A549 (cell line): Measurements from ENCODE around the gene RPTOR. TPM values are rescaled to one million over a fixed set of nuclear protein-coding genes. Genes with fewer than 3 reads are reported as not detected.

Experiments used
- ATAC-seq, 2 experiments: fragments of 200-7000 bp in 1 of 2; fragments of >200 bp in 1 of 2; cut with Nextera tagmentation in 1 of 2; cut with Tn5 transposase in 1 of 2; 3 replicates each; pipeline versions ENCODE4 v1.8.0 to v1.9.1; 2018 to 2020; ENCODE audit warnings: mild to moderate bottlenecking in 1 of 2, moderate library complexity in 1 of 2
- CTCF ChIA-PET: fragments of 300-600 bp; sonication (Branson Sonifier 250); formaldehyde crosslinking; extraction: SDS; loops from one replicate; lab custom pipeline; 2021; ENCODE audit warnings: antibody characterized with exemption, inconsistent platforms; lab: Yijun Ruan, JAX
- POLR2A ChIA-PET: fragments of 350-600 bp; formaldehyde crosslinking; extraction: SDS; loops from one replicate; lab custom pipeline; 2021; ENCODE audit warnings: antibody characterized with exemption, inconsistent platforms; lab: Yijun Ruan, JAX
- DNase-seq, 2 experiments: peaks; one replicate each; pipeline versions ENCODE4 v3.0.0 to v3.0.0-alpha.2; 2011 to 2016; ENCODE audit warnings: low read depth in 1 of 2, low spot score in 1 of 2
- FAIRE-seq: peaks from 2 replicates; lab custom pipeline; 2011; peaks lifted over from hg19 to GRCh38; lab: Jason Lieb, UNC
- H3K27ac ChIP-seq, 2 experiments: fragments of >200 bp; sonication (Bioruptor Twin); formaldehyde crosslinking; 3 replicates each; pipeline ENCODE4 v1.5.1; 2016 to 2017
- H3K4me1 ChIP-seq: fragments of >200 bp; sonication (Bioruptor Twin); formaldehyde crosslinking; 3 replicates; pipeline ENCODE4 v1.6.1; 2016
- H3K4me2 ChIP-seq: fragments of >200 bp; sonication (Bioruptor Twin); formaldehyde crosslinking; 3 replicates; pipeline ENCODE4 v1.6.1; 2016
- H3K4me3 ChIP-seq: fragments of >200 bp; sonication (Bioruptor Twin); formaldehyde crosslinking; 3 replicates; pipeline ENCODE4 v1.5.1; 2016
- H3K9me3 ChIP-seq: fragments of >200 bp; sonication (Bioruptor Twin); formaldehyde crosslinking; 3 replicates; pipeline ENCODE4 v1.6.1; 2016
- BHLHE40 ChIP-seq: IDR thresholded peaks from 2 replicates; pipeline ENCODE4 v1.6.1; 2012; ENCODE audit warnings: low read depth, low read length, inconsistent platforms
- CBX2 ChIP-seq: fragments of 200-600 bp; sonication (generic); IDR thresholded peaks from 2 replicates; pipeline ENCODE4 v1.6.1; 2016; ENCODE audit warnings: low read depth, mild to moderate bottlenecking, borderline replicate concordance
- EHMT2 ChIP-seq: fragments of 200-600 bp; sonication (generic); IDR thresholded peaks from 2 replicates; pipeline ENCODE4 v1.6.1; 2016; ENCODE audit warnings: antibody characterized with exemption, low read depth, mild to moderate bottlenecking, moderate library complexity
- FOXS1 ChIP-seq: fragments of 250-450 bp; sonication (Bioruptor Pico); IDR thresholded peaks from 2 replicates; pipeline ENCODE4 v1.5.0; 2020; ENCODE audit warnings: mild to moderate bottlenecking, moderate library complexity
- HOXB5 ChIP-seq: fragments of 250-450 bp; sonication (Bioruptor Pico); IDR thresholded peaks from 2 replicates; pipeline ENCODE4 v1.5.0; 2020; ENCODE audit warnings: mild to moderate bottlenecking, moderate library complexity
- JUN ChIP-seq, 2 experiments: fragments of >200 bp; sonication (Bioruptor Twin); formaldehyde crosslinking; IDR thresholded peaks; 2 replicates in 1 of 2; 3 replicates in 1 of 2; pipeline ENCODE4 v1.6.1; 2016 to 2017
- MAZ ChIP-seq: fragments of 150-350 bp; IDR thresholded peaks from 2 replicates; pipeline ENCODE4 v1.6.1; 2014; ENCODE audit warnings: antibody characterized with exemption, low read depth, low read length, borderline replicate concordance
- MYC ChIP-seq: IDR thresholded peaks from 2 replicates; pipeline ENCODE4 v1.6.1; 2012; ENCODE audit warnings: mild to moderate bottlenecking, inconsistent platforms, low read length, improper control_type of control experiment, borderline replicate concordance
- NPAS2 ChIP-seq: fragments of 250-450 bp; sonication (Bioruptor Pico); IDR thresholded peaks from 2 replicates; pipeline ENCODE4 v1.8.0; 2022; ENCODE audit warnings: mild to moderate bottlenecking, moderate library complexity, borderline replicate concordance
- PHF8 ChIP-seq: fragments of 200-600 bp; sonication (generic); IDR thresholded peaks from 2 replicates; pipeline ENCODE4 v1.6.1; 2016; ENCODE audit warnings: low read depth, mild to moderate bottlenecking, antibody characterized with exemption, moderate library complexity, borderline replicate concordance
- POLR2AphosphoS2 ChIP-seq: conservative IDR thresholded peaks from 2 replicates; pipeline ENCODE4 v1.6.1; 2012; ENCODE audit warnings: low read length, improper control_type of control experiment, inconsistent platforms
- RFX5 ChIP-seq: fragments of 450-650 bp; IDR thresholded peaks from 2 replicates; pipeline ENCODE4 v1.7.1; 2014; ENCODE audit warnings: antibody characterized with exemption, mild to moderate bottlenecking, moderate library complexity
- RNF2 ChIP-seq: fragments of 200-600 bp; sonication (generic); IDR thresholded peaks from 2 replicates; pipeline ENCODE4 v1.6.1; 2016; ENCODE audit warnings: low read depth, mild to moderate bottlenecking, antibody characterized with exemption, moderate library complexity, borderline replicate concordance
- ZC3H11A ChIP-seq: fragments of 450-650 bp; IDR thresholded peaks from 2 replicates; pipeline ENCODE4 v1.6.1; 2014; ENCODE audit warnings: antibody characterized with exemption, mild to moderate bottlenecking
- ZNF302 ChIP-seq: fragments of 250-450 bp; sonication (Bioruptor Pico); IDR thresholded peaks from 2 replicates; pipeline ENCODE4 v1.9.0; 2021; ENCODE audit warnings: inconsistent platforms, mild to moderate bottlenecking, moderate library complexity
- ZSCAN20 ChIP-seq: fragments of 250-450 bp; sonication (Bioruptor Pico); IDR thresholded peaks from 2 replicates; pipeline ENCODE4 v1.8.0; 2022; ENCODE audit warnings: mild to moderate bottlenecking, moderate library complexity
- WGBS: methylation state at CpG from one replicate; pipeline ENCODE4 v1.1.6; 2017; ENCODE audit errors: missing lambda C conversion rate; 5-methylcytosine and 5-hydroxymethylcytosine counted together
- polyA plus RNA-seq, 4 experiments: library from polyadenylated mRNA; depleted of rRNA in 3 of 4; stranded (reverse); fragments of >200 nt; fragmentation: RNase III in 1 of 4; extraction: RNeasy Plus Mini Kit Qiagen cat#74134 plus additional on column Dnase treatment in 1 of 4; gene quantifications; 2 replicates in 3 of 4; 3 replicates in 1 of 4; pipeline ENCODE4 v1.2.3, GENCODE V29; 2011 to 2017
- TF ChIP-seq, protein P1 (sequence below): IDR thresholded peaks from 2 replicates; pipeline ENCODE4 v1.6.1; 2012
- TF ChIP-seq, protein P2 (sequence below): fragments of 450-650 bp; IDR thresholded peaks from 2 replicates; pipeline ENCODE4 v1.6.1; 2014; ENCODE audit warnings: antibody characterized with exemption
- TF ChIP-seq, protein P3 (sequence below): fragments of 150-350 bp; IDR thresholded peaks from 2 replicates; pipeline ENCODE4 v1.6.1; 2014; ENCODE audit warnings: low read depth, mild to moderate bottlenecking, low read length

The RPTOR gene
- polyA plus RNA-seq, 2 of the 4 experiments (the other 2 are of a cell fraction): 10.8 to 27.1 TPM

DNA sequence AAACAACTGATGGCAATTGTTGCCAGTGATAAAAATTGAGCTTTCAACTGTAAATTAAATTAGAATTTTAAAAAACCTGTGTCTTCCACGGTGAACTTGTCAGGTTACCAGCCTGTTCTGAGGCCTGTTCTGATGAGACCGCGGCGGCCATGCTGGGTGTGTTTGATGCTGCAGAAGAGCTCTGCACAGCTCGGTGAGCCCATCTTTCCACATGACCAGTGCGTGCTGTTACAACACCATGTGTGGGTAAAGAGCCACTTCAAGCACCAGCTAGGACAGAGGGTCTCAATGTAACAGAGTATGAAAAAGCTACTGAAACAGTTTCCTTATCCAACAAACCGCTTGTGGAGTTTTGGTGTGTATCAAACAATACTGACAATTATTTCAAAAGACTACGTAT is 48.5 kb downstream of the RPTOR start:
- FAIRE-seq: no peak

DNA sequence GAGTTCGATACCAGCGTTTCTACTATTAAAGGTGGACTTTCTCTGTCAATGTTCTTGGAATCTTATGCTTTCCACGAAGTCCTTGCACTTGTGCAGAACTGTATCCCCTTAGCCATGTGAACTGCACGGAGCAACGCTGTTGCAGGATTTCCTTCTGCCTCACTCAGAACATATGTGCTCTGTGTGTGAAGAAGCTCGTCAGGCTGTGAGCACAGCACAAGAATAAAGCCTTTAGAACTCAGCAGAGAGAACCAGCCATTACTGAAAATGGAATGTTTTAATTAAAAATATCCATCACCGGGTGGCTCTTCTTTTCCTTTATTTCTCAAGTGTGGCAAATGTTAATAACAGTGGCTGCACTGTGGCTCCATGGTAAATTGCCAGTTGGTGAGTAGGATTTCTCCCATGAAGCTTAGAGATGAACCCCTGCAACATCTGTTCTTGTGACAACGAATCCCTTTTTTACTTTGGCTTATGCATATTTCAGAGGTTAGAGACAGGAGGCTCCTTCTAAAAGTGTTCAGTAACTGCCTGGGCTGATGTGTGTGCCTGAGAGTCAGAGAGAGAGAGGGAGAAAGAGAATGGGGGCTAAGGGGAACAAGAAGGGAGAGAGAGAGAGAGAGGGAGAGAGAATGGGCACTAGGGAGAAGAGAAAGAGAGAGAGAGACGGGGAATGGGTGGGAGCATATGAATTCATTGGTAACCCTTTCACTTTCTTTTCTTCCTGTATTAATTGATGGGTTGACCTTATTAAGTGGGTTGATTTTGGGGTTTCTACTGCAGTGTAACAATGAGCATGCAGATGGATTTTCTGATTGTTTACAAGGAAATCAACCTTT is 50.0 kb downstream of the RPTOR start:
- FAIRE-seq (no peak), DNase-seq (no peak), ATAC-seq (no peak)
- Histone ChIP-seq H3K4me2 (no peak overlapping the region), H3K27ac (no peak overlapping the region), H3K4me3 (no peak overlapping the region), H3K9me3 (no peaks in the 10 kb centered on the region), H3K4me1 (peaks cover 27% of the 10 kb centered on the region)
- no peak for TF ChIP-seq ZC3H11A
- TF ChIP-seq, protein P1, sequence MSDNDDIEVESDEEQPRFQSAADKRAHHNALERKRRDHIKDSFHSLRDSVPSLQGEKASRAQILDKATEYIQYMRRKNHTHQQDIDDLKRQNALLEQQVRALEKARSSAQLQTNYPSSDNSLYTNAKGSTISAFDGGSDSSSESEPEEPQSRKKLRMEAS: no peak
- POLR2A ChIA-PET: no interaction called here
- 91% methylated on average over 9 of the region's 9 CpGs for WGBS
- CTCF ChIA-PET: interaction anchor here (0.6 to 2.4 kb wide), 3 partner anchors 19 to 55 kb away, joined by 3 to 6 read pairs (median 3); no protein-coding TSS in a partner anchor

More for the DNA sequence above, 48.5 kb downstream of the RPTOR start:
- Histone ChIP-seq H3K4me2 (no peak overlapping the region), H3K9me3 (no peaks in the 10 kb centered on the region), H3K4me3 (no peak overlapping the region), H3K27ac (no peak overlapping the region), H3K4me1 (peaks cover 16% of the 10 kb centered on the region; the same call in 2 of the 3 replicates)
- ChIA-PET POLR2A (no interaction called here), CTCF (interaction anchor here (0.8 to 2.4 kb wide), 2 partner anchors 18 to 19 kb away, joined by 3 to 6 read pairs; no protein-coding TSS in a partner anchor)
- 93% methylated on average over 8 of the region's 8 CpGs for WGBS
- DNase-seq (no peak), ATAC-seq (no peak; a peak in 1 of 6 replicates)
- TF ChIP-seq ZNF302 (CRISPR knock-in tag) (no peak), CBX2 (no peak), POLR2AphosphoS2 (no peak), RFX5 (no peak)

DNA sequence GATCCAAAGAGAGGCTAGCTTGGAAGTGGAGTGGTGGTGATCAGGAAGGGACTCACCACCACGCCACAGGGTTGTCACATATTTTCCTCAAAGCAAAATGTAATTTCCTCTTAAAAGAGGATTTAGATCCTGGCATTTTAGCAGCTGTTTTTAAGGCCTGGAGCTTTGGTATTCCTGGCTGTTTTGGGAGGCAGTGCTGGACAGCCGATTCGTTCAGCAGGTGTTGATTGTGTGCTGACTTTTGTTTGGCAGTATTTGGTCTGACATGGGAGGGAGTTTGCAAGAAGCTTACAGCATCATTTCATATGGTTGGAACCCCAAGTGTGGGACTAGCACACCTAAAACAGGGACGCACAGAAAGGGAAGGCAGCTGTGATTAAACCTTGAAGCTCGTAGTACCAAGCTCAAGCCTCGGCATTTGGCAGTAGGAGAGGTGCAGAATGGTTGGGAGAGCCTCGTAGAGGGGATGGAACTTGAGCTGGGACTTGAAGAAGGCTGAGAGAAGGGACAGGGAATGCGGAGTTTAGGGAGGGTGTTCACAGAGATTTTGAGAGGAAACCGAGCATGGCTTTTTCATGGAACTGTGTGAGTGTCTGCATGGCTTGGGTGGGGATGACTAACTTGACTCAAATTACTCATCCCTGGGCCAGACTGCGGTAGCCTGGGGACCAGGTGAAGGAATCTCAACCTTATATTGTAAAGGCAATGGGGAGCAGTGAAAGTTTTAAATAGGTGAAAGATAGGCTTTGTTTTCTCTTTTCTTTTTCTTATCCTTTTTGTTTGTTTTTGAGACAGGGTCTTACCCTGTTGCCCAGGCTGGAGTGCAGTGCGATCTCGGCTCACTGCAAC is 52.3 kb downstream of the RPTOR start:
- FAIRE-seq: no peak

More for the DNA sequence above, 52.3 kb downstream of the RPTOR start:
- WGBS: 86% methylated on average over 12 of the region's 12 CpGs
- peak overlapping the region in 1 of 2 experiments; percentile 13; a peak in 1 of 6 replicates for H3K27ac ChIP-seq
- no peak for ATAC-seq
- POLR2A ChIA-PET: no interaction called here
- TF ChIP-seq EHMT2: no peak
- TF ChIP-seq FOXS1 (CRISPR knock-in tag): no peak
- no peak for TF ChIP-seq JUN (IDR thresholded peaks at IDR 0.05)
- TF ChIP-seq, protein P2, sequence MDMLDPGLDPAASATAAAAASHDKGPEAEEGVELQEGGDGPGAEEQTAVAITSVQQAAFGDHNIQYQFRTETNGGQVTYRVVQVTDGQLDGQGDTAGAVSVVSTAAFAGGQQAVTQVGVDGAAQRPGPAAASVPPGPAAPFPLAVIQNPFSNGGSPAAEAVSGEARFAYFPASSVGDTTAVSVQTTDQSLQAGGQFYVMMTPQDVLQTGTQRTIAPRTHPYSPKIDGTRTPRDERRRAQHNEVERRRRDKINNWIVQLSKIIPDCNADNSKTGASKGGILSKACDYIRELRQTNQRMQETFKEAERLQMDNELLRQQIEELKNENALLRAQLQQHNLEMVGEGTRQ: no peak
- no peak for TF ChIP-seq BHLHE40
- TF ChIP-seq HOXB5 (CRISPR knock-in tag): no peak
- no peak for TF ChIP-seq RFX5
- no peak for TF ChIP-seq NPAS2 (CRISPR knock-in tag)
- no peak for TF ChIP-seq MYC
- TF ChIP-seq RNF2: no peak
- TF ChIP-seq, protein P3, sequence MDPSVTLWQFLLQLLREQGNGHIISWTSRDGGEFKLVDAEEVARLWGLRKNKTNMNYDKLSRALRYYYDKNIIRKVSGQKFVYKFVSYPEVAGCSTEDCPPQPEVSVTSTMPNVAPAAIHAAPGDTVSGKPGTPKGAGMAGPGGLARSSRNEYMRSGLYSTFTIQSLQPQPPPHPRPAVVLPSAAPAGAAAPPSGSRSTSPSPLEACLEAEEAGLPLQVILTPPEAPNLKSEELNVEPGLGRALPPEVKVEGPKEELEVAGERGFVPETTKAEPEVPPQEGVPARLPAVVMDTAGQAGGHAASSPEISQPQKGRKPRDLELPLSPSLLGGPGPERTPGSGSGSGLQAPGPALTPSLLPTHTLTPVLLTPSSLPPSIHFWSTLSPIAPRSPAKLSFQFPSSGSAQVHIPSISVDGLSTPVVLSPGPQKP: no peak
- TF ChIP-seq PHF8: no peak
- no peak for TF ChIP-seq POLR2AphosphoS2
- no peak for TF ChIP-seq ZSCAN20 (CRISPR knock-in tag)
- TF ChIP-seq, protein P1: no peak
- TF ChIP-seq CBX2: no peak
- no peak for TF ChIP-seq MAZ
- no peak overlapping the region for H3K4me2 ChIP-seq
- peaks cover 40% of the 10 kb centered on the region for H3K4me1 ChIP-seq
- DNase-seq: no peak
- no peak overlapping the region for H3K4me3 ChIP-seq
- no peaks in the 10 kb centered on the region for H3K9me3 ChIP-seq
- CTCF ChIA-PET: interaction anchor here (0.6 to 2.6 kb wide), 6 partner anchors 21 to 374 kb away, joined by 3 to 9 read pairs (median 3); no protein-coding TSS in a partner anchor
